Activated naive CD8-positive, alpha-beta T cell treated with anti-CD3 and anti-CD28 coated beads for 36 hours (primary cell): ENCODE data around the gene PRDM16. TPM values are rescaled to one million over a fixed set of nuclear protein-coding genes. Genes with fewer than 3 reads are reported as not detected.

Source experiments
- DNase-seq: peaks from one replicate; pipeline ENCODE4 v3.0.0; 2021
- H3K27ac Mint-ChIP-seq: one replicate; pipeline ENCODE4 v1.8.0; 2022; ENCODE audit warnings: mild to moderate bottlenecking, moderate library complexity, mixed read lengths
- H3K27me3 Mint-ChIP-seq: one replicate; pipeline ENCODE4 v1.8.0; 2022; ENCODE audit warnings: mild to moderate bottlenecking, mixed read lengths
- H3K36me3 Mint-ChIP-seq: one replicate; pipeline ENCODE4 v1.8.0; 2021; ENCODE audit warnings: mild to moderate bottlenecking, mixed read lengths
- H3K4me1 Mint-ChIP-seq: one replicate; pipeline ENCODE4 v1.8.0; 2021; ENCODE audit warnings: mixed read lengths
- H3K4me3 Mint-ChIP-seq: one replicate; pipeline ENCODE4 v1.8.0; 2022; ENCODE audit warnings: mild to moderate bottlenecking, moderate library complexity, mixed read lengths
- H3K9me3 Mint-ChIP-seq: one replicate; pipeline ENCODE4 v1.8.0; 2022; ENCODE audit warnings: mixed read lengths
- total RNA-seq, 2 experiments: library from RNA; stranded (reverse); gene quantifications; one replicate each; pipeline ENCODE4 v1.2.3, GENCODE V29; 2021

The PRDM16 gene
- total RNA-seq, 2 experiments from 2014 or later, result 0.06 to 0.12 TPM

GRCh38 chr1:3479511-3480368, 410.7 kb downstream of the PRDM16 start:
- no peaks in the 10 kb centered on the region for H3K36me3 Mint-ChIP-seq
- H3K4me1 Mint-ChIP-seq, result no peaks in the 10 kb centered on the region
- peaks cover 5% of the 10 kb centered on the region for H3K27me3 Mint-ChIP-seq
- no peak overlapping the region for H3K27ac Mint-ChIP-seq
- no peak for DNase-seq
- no peak overlapping the region for H3K4me3 Mint-ChIP-seq
- H3K9me3 Mint-ChIP-seq, result no peaks in the 10 kb centered on the region

- no peak for DNase-seq
- H3K4me3 Mint-ChIP-seq, result no peak overlapping the region
These were observed 411.3 kb downstream of the PRDM16 start for GRCh38 chr1:3480369-3480719.

GRCh38 chr1:3481046-3481445, 412.0 kb downstream of the PRDM16 start:
- no peaks in the 10 kb centered on the region for H3K36me3 Mint-ChIP-seq
- DNase-seq, result no peak
- H3K9me3 Mint-ChIP-seq, result no peaks in the 10 kb centered on the region
- H3K27ac Mint-ChIP-seq, result no peak overlapping the region
- no peaks in the 10 kb centered on the region for H3K4me1 Mint-ChIP-seq
- no peak overlapping the region for H3K4me3 Mint-ChIP-seq
- peaks cover 5% of the 10 kb centered on the region for H3K27me3 Mint-ChIP-seq

More at GRCh38 chr1:3480369-3480719, 411.3 kb downstream of the PRDM16 start:
- Mint-ChIP-seq H3K4me1 (no peaks in the 10 kb centered on the region), H3K36me3 (no peaks in the 10 kb centered on the region), H3K27ac (no peak overlapping the region), H3K9me3 (no peaks in the 10 kb centered on the region), H3K27me3 (peaks cover 5% of the 10 kb centered on the region)

- H3K27ac Mint-ChIP-seq, result no peak overlapping the region
- peaks cover 5% of the 10 kb centered on the region for H3K27me3 Mint-ChIP-seq
- no peaks in the 10 kb centered on the region for H3K36me3 Mint-ChIP-seq
- no peak for DNase-seq
- H3K4me1 Mint-ChIP-seq, result no peaks in the 10 kb centered on the region
- H3K9me3 Mint-ChIP-seq, result no peaks in the 10 kb centered on the region
- no peak overlapping the region for H3K4me3 Mint-ChIP-seq
These were observed 412.9 kb downstream of the PRDM16 start for GRCh38 chr1:3481836-3482375.

GRCh38 chr1:3482378-3482849, 413.4 kb downstream of the PRDM16 start:
- peak; percentile 24 for DNase-seq
- Mint-ChIP-seq H3K27ac (no peak overlapping the region), H3K9me3 (peaks cover 1% of the 10 kb centered on the region), H3K27me3 (peaks cover 5% of the 10 kb centered on the region), H3K4me3 (no peak overlapping the region), H3K36me3 (no peaks in the 10 kb centered on the region), H3K4me1 (no peaks in the 10 kb centered on the region)

GRCh38 chr1:3483380-3483779, 414.4 kb downstream of the PRDM16 start:
- DNase-seq, result no peak
- no peaks in the 10 kb centered on the region for H3K4me1 Mint-ChIP-seq
- H3K36me3 Mint-ChIP-seq, result no peaks in the 10 kb centered on the region
- H3K4me3 Mint-ChIP-seq, result no peak overlapping the region
- H3K9me3 Mint-ChIP-seq, result peaks cover 7% of the 10 kb centered on the region
- H3K27me3 Mint-ChIP-seq, result no peaks in the 10 kb centered on the region
- H3K27ac Mint-ChIP-seq, result no peak overlapping the region

- H3K4me3 Mint-ChIP-seq, result no peak overlapping the region
- H3K9me3 Mint-ChIP-seq, result peaks cover 11% of the 10 kb centered on the region
- DNase-seq, result peak; percentile 44
- no peaks in the 10 kb centered on the region for H3K4me1 Mint-ChIP-seq
- no peaks in the 10 kb centered on the region for H3K27me3 Mint-ChIP-seq
- H3K36me3 Mint-ChIP-seq, result no peaks in the 10 kb centered on the region
- H3K27ac Mint-ChIP-seq, result no peak overlapping the region
These were observed 414.9 kb downstream of the PRDM16 start for GRCh38 chr1:3483801-3484444.

GRCh38 chr1:3485016-3485415, 416.0 kb downstream of the PRDM16 start:
- no peak overlapping the region for H3K27ac Mint-ChIP-seq
- no peaks in the 10 kb centered on the region for H3K36me3 Mint-ChIP-seq
- H3K4me1 Mint-ChIP-seq, result no peaks in the 10 kb centered on the region
- no peak for DNase-seq
- no peak overlapping the region for H3K4me3 Mint-ChIP-seq
- H3K9me3 Mint-ChIP-seq, result peaks cover 13% of the 10 kb centered on the region
- H3K27me3 Mint-ChIP-seq, result no peaks in the 10 kb centered on the region

Other genes starting within 250 kb of the PRDM16 start
- gene ACTRT2, start 47.7 kb upstream of the PRDM16 start, total RNA-seq, result not detected